Sigmoid colon (tissue), 3 donors: ENCODE measurements around the gene LPP.

ENCODE experiments used
- POLR2A ChIP-seq, 2 donors: fragments of 450-650 bp; IDR thresholded peaks; one replicate each; pipeline ENCODE4 v1.6.1; 2016; ENCODE audit warnings: antibody characterized with exemption in 2 of 2, mild to moderate bottlenecking in 2 of 2, moderate library complexity in 2 of 2
- TF ChIP-seq, protein P1 (sequence below), 4 experiments: fragments of 450-650 bp in 3 of 4; fragments of 200-600 bp in 1 of 4; IDR thresholded peaks; one replicate each; pipeline ENCODE4 v1.5.1; 2016 to 2019; ENCODE audit warnings: antibody characterized with exemption in 4 of 4, mild to moderate bottlenecking in 3 of 4, moderate library complexity in 2 of 4

DNA sequence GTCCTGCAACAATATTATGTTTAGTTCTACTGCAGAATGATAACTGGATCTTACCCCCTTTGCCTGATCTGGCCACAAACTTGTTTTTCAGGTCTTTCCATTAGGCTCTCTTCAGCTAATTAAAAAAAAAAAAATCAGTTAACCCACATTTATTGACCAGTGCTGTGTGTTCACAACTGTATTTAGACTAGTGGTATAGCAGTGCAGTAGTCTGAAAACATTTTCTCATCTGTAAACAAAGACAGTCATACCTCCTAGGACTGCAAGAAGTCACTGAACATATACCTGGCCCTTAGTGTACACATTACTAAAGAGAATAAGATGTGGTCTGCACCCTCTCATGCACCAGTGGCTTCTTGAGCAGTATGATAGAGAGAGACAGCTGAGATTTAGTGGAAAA lies 22.5 kb downstream of the LPP start:
- TF ChIP-seq, protein P1, sequence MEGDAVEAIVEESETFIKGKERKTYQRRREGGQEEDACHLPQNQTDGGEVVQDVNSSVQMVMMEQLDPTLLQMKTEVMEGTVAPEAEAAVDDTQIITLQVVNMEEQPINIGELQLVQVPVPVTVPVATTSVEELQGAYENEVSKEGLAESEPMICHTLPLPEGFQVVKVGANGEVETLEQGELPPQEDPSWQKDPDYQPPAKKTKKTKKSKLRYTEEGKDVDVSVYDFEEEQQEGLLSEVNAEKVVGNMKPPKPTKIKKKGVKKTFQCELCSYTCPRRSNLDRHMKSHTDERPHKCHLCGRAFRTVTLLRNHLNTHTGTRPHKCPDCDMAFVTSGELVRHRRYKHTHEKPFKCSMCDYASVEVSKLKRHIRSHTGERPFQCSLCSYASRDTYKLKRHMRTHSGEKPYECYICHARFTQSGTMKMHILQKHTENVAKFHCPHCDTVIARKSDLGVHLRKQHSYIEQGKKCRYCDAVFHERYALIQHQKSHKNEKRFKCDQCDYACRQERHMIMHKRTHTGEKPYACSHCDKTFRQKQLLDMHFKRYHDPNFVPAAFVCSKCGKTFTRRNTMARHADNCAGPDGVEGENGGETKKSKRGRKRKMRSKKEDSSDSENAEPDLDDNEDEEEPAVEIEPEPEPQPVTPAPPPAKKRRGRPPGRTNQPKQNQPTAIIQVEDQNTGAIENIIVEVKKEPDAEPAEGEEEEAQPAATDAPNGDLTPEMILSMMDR (IDR thresholded peaks at IDR 0.05) = no peak
- no peak for TF ChIP-seq POLR2A (IDR thresholded peaks at IDR 0.05)
